Activated CD4-positive, alpha-beta memory T cell treated with anti-CD3 and anti-CD28 coated beads, Interleukin-2, amount 10 ng/mL, durations not matched to agents 7 days and 5 days (primary cell): Measurements from ENCODE around the gene KMO. TPM values are rescaled to one million over a fixed set of nuclear protein-coding genes. Genes with fewer than 3 reads are reported as not detected.

Source experiments
- CTCF ChIA-PET: fragments of 350-600 bp; sonication (Branson Sonifier 250); formaldehyde crosslinking; loops from one replicate; lab custom pipeline; 2021; ENCODE audit warnings: antibody characterized with exemption, inconsistent platforms; lab: Charles Lee
- POLR2A ChIA-PET: fragments of 350-600 bp; sonication (Branson Sonifier 250); formaldehyde crosslinking; loops from one replicate; lab custom pipeline; 2021; ENCODE audit warnings: antibody characterized with exemption; lab: Charles Lee
- DNase-seq: peaks from one replicate; pipeline ENCODE4 v3.0.0-alpha.2; 2020
- H3K27ac Mint-ChIP-seq: one replicate; pipeline ENCODE4 v1.8.0; 2021; ENCODE audit warnings: mild to moderate bottlenecking, mixed read lengths
- H3K27me3 Mint-ChIP-seq: one replicate; pipeline ENCODE4 v1.8.0; 2021; ENCODE audit warnings: mixed read lengths
- H3K36me3 Mint-ChIP-seq: one replicate; pipeline ENCODE4 v1.8.0; 2021; ENCODE audit warnings: low read depth, mixed read lengths
- H3K4me1 Mint-ChIP-seq: one replicate; pipeline ENCODE4 v1.8.0; 2021; ENCODE audit warnings: mixed read lengths
- H3K4me3 Mint-ChIP-seq: one replicate; pipeline ENCODE4 v1.8.0; 2021; ENCODE audit warnings: mild to moderate bottlenecking, mixed read lengths
- H3K9me3 Mint-ChIP-seq: one replicate; pipeline ENCODE4 v1.8.0; 2021; ENCODE audit warnings: mixed read lengths
- total RNA-seq, 2 experiments: library from RNA; stranded (reverse); gene quantifications; one replicate each; pipeline ENCODE4 v1.2.3, GENCODE V29; 2021

The KMO gene
- total RNA-seq, 2 experiments from 2014 or later: not detected

DNA sequence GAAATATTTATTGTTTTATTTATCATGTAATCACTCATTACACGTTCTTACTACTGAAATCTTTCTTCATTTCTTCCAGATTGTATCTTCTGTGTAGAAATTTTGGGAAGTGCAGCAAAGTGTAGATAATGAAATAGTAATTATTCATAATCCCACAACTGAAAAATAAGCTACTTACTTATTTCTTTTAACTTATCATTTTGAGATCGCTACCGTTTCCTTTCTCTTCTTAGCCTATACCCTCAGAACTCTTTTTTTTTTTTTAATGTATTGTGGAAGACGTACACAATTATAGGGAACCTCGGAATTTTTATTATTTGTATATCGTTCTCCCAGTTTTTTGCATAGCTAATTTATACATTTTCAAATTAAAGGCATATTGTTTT is 12.1 kb upstream of the KMO start:
- peaks cover 31% of the 10 kb centered on the region for H3K27me3 Mint-ChIP-seq
- CTCF ChIA-PET: interaction anchor here (0.6 to 1.4 kb wide), 3 partner anchors 11 to 478 kb away, joined by 3 to 6 read pairs (median 3); no protein-coding TSS in a partner anchor
- H3K4me1 Mint-ChIP-seq: peaks cover 25% of the 10 kb centered on the region
- peaks cover 12% of the 10 kb centered on the region for H3K36me3 Mint-ChIP-seq
- no peak overlapping the region for H3K27ac Mint-ChIP-seq
- POLR2A ChIA-PET: interaction anchor here (1.1 to 2.8 kb wide), 10 partner anchors 8 to 1801 kb away, joined by 3 to 10 read pairs (median 4); partner anchors contain the start of genes CEP170, CHML, EXO1 and OPN3
- DNase-seq: no peak
- H3K9me3 Mint-ChIP-seq: no peaks in the 10 kb centered on the region
- H3K4me3 Mint-ChIP-seq: no peak overlapping the region

DNA sequence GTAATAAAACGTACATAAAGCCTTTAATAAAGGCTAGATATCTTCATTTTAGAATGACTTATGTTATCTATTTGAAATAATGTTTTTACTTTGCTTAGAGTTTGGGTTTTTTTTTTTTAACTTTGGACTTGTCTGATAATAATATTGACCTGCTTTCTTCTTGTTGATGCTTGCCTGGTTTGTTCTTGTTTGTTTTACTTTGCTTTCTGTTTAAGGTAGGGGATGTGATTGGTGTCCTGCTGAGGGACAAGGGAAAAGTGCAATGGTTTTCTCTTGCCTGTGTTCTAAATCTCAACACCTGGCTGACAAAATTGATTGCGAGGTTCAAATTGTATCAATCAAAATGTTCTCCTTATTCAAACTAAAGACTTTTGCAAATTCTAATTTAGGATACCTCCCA is 10.5 kb upstream of the KMO start:
- Mint-ChIP-seq H3K4me3 (no peak overlapping the region), H3K4me1 (peaks cover 20% of the 10 kb centered on the region), H3K27me3 (peaks cover 36% of the 10 kb centered on the region), H3K27ac (no peak overlapping the region), H3K9me3 (no peaks in the 10 kb centered on the region), H3K36me3 (peaks cover 5% of the 10 kb centered on the region)
- ChIA-PET POLR2A (no interaction called here), CTCF (no interaction called here)
- no peak for DNase-seq

DNA sequence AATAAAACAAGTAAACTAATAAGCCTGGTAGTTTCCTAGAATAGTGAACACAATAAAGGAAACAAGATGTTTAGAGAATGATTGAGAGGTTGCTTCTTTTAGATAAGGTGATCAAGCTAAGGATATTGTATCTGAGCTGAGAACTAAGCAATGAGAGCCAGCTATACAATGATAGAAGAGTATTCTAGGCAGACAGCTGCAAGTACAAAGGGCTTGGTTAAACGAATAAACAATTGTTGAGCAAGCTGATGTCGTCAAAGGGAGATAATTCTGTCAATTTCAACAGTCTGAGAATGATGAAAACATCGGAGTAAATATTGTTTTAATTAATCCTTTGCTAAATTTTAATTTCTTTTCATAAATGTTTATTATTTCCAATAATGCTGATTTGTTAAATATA is 7.2 kb upstream of the KMO start:
- POLR2A ChIA-PET: no interaction called here
- peaks cover 5% of the 10 kb centered on the region for H3K4me1 Mint-ChIP-seq
- peaks cover 48% of the 10 kb centered on the region for H3K27me3 Mint-ChIP-seq

DNA sequence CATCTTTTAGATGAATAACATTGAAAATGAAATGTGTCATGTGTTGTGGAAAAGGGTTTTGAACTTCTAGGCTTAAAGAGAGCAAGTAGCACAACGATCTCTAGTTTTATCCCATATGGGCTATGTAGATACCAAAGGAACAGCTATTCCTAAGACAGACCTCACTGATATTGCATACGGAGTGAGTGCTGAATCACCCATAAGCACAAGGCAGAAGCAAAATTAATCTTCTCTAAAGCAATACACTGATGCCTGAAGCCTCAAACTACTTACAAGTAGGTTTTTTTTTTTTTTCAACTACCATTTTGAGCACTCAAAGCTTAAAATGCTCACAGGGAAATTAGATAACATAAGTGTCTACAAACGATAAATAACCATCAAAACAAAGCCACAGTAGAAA is 5.0 kb upstream of the KMO start:
- CTCF ChIA-PET: interaction anchor here (1.4 kb wide), 1 partner anchor 493 kb away, joined by 3 read pairs; no protein-coding TSS in a partner anchor
- Mint-ChIP-seq H3K27ac (no peak overlapping the region), H3K27me3 (peaks cover 43% of the 10 kb centered on the region), H3K4me3 (no peak overlapping the region), H3K4me1 (peaks cover 7% of the 10 kb centered on the region), H3K9me3 (no peaks in the 10 kb centered on the region), H3K36me3 (no peaks in the 10 kb centered on the region)
- POLR2A ChIA-PET: interaction anchor here (0.8 kb wide), 1 partner anchor 15 kb away, joined by 3 read pairs; no protein-coding TSS in a partner anchor
- no peak for DNase-seq

More for the DNA sequence above, 7.2 kb upstream of the KMO start:
- Mint-ChIP-seq H3K36me3 (no peaks in the 10 kb centered on the region), H3K27ac (no peak overlapping the region), H3K4me3 (no peak overlapping the region), H3K9me3 (no peaks in the 10 kb centered on the region)
- no peak for DNase-seq
- CTCF ChIA-PET: interaction anchor here (1.2 to 1.3 kb wide), 2 partner anchors 86 to 461 kb away, joined by 3 to 5 read pairs; no protein-coding TSS in a partner anchor

DNA sequence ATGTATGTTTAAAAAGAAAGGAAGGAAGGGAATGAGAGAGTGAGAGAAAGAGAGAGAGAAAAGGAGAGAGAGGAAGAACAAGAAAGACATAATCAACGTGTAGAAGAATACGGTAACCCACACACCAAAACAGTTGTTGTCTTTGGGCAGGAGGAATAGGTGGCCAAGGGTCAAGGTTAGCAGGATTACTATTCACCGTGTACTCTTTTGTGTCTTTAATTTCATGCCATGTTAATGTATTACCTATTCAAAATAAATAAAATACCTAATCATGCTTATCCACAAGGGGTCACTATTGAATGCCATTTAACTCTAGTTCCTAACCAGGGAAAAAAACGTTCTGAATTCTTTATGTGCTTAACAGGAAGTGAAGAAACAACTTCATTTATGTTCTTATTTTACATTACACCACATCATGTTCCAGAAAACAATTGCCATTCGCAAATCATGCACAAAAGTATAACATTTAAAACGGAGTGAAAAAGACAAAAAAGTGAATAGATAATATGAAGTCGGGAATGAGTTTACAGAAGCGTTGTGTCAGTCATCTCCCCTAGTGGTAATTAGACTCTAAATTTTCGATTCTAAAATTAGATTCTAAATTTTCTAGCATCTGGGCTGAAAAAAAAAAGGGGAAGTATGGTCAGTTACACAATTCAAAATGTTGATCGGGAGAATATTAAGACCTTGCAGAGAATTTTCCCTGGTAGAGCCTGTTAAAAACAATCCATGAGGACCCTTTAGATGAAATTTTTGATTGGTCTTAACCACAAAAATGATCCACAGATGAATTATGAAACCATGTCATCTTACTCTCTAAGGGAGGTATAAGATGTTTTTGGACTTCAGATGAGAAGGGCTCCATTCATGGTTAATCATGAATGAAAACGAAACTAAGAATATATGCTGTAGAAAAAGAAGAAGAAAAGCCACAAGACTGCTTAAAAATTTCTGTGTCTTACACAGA is 700 bp upstream of the KMO start:
- no peaks in the 10 kb centered on the region for H3K36me3 Mint-ChIP-seq
- H3K27me3 Mint-ChIP-seq: peaks cover 30% of the 10 kb centered on the region
- ChIA-PET CTCF (interaction anchor here (0.6 to 1.5 kb wide), 10 partner anchors 9 to 466 kb away, joined by 3 to 6 read pairs (median 4); partner anchors contain the start of genes EXO1 and FH), POLR2A (no interaction called here)
- peaks cover 11% of the 10 kb centered on the region for H3K4me1 Mint-ChIP-seq
- H3K27ac Mint-ChIP-seq: peak overlapping the region; percentile 83
- DNase-seq: no peak
- H3K4me3 Mint-ChIP-seq: peak overlapping the region; percentile 92
- no peaks in the 10 kb centered on the region for H3K9me3 Mint-ChIP-seq

DNA sequence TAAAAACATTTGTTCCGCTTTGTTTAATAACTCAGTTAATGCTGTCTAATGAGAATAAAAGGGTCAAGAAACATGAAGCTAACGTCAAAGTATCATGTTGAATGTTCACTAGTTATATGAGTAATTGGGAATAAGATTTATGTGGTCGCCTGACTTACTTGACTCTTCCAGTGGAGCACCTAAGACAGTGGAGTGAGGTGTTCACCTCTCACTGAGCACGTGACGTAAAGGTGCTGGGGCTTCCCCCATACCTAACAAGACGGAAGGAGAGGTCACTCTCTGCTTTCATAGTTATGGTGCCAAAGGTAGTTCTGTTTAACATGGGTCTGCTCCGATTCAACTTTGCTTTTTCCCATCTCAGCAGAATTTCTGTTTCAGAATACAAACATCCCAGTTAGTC is 686 bp downstream of the KMO start:
- Mint-ChIP-seq H3K27ac (no peak overlapping the region), H3K27me3 (peaks cover 28% of the 10 kb centered on the region), H3K4me3 (no peak overlapping the region), H3K36me3 (no peaks in the 10 kb centered on the region), H3K4me1 (peaks cover 11% of the 10 kb centered on the region), H3K9me3 (no peaks in the 10 kb centered on the region)
- ChIA-PET POLR2A (no interaction called here), CTCF (interaction anchor here (1.0 to 1.4 kb wide), 4 partner anchors 8 to 94 kb away, joined by 3 to 6 read pairs (median 5); no protein-coding TSS in a partner anchor)
- DNase-seq: no peak

DNA sequence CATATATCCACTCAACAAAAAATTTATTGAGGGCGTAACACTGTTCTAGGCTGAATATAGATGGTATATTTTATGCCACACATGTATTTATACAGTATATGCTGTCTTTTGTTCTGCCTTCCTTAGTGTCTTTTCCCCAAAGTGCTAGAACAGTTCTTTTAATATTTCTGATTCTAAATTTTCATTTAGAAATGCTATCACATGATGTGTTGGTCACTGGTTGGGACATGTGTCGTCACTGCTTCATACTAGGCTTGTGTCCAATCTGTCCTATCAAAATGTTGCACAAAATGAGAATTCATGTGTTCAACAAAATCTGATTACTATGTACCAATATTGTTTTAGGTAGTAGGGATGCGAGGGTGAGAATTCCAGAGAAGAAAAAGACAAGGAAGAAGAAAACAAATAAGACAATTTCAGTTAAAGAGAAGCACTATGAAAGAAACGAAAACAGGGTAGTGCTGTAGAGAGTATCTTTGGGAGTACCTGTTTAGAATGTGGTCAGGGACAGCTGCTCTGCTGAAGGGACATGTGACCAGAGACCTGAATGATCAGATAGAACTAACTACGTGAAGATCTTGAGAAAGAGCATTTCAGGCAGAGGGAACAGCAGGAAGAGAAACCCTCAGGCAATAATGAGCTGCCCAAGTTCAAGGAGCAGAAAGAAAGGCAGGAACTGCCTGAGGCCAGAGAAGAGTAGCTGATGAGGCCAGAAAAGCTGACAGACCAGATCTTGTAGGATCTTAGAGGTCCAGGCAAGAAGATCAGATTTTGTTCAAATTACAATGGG is 1.3 kb downstream of the KMO start:
- DNase-seq: no peak
- Mint-ChIP-seq H3K4me1 (peaks cover 11% of the 10 kb centered on the region), H3K9me3 (no peaks in the 10 kb centered on the region), H3K4me3 (no peak overlapping the region), H3K36me3 (no peaks in the 10 kb centered on the region), H3K27me3 (peaks cover 26% of the 10 kb centered on the region), H3K27ac (no peak overlapping the region)
- ChIA-PET CTCF (interaction anchor here (1.4 kb wide), 1 partner anchor 93 kb away, joined by 6 read pairs; no protein-coding TSS in a partner anchor), POLR2A (no interaction called here)

DNA sequence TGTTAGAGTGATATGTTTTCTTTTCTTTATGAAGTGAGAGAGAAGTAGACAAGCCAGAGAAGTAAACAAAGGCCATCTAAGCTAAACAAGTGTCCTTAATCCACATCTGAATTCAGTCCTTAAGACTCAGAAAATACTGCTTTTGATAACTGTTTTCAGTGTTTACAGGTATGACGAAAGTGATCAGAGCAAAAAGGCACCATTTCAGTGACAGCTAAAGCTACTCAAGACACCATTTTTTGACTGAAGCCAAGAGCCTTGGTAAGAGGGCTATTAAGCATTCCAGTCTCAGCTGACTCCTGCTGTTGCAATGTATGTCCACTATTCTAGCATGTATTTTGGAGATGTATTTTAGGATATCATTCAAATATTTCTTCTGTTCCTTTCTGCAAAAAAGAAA is 4.1 kb downstream of the KMO start:
- H3K4me3 Mint-ChIP-seq: no peak overlapping the region
- POLR2A ChIA-PET: no interaction called here

DNA sequence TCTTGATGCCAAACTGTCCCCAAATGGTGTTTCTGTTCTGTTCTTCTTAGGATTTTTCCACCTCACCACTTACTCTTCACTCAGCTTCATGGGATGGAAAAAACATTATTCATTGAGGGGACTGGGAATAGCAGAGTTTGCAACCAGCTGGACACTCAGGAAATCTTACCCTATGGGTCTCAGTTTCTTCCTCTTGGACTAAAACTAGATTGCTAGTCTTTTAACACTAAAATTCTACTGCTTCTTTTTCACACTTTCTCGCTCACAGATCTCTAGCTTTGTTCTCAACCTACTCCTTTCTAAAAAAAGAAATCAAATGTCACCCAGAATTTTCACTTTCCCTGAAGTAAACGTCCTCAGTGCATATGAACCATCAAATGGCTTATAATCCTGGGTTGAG is 4.8 kb downstream of the KMO start:
- CTCF ChIA-PET: interaction anchor here (2.1 kb wide), 1 partner anchor 462 kb away, joined by 6 read pairs; the partner anchor contains the start of gene MAP1LC3C
- Mint-ChIP-seq H3K9me3 (no peaks in the 10 kb centered on the region), H3K4me3 (no peak overlapping the region), H3K27me3 (peaks cover 21% of the 10 kb centered on the region), H3K27ac (no peak overlapping the region), H3K4me1 (peaks cover 6% of the 10 kb centered on the region), H3K36me3 (no peaks in the 10 kb centered on the region)
- no peak for DNase-seq
- POLR2A ChIA-PET: no interaction called here

More for the DNA sequence above, 4.1 kb downstream of the KMO start:
- Mint-ChIP-seq H3K36me3 (no peaks in the 10 kb centered on the region), H3K9me3 (no peaks in the 10 kb centered on the region), H3K27me3 (peaks cover 21% of the 10 kb centered on the region), H3K27ac (no peak overlapping the region), H3K4me1 (peaks cover 8% of the 10 kb centered on the region)
- CTCF ChIA-PET: interaction anchor here (2.1 kb wide), 1 partner anchor 463 kb away, joined by 6 read pairs; the partner anchor contains the start of gene MAP1LC3C
- no peak for DNase-seq

DNA sequence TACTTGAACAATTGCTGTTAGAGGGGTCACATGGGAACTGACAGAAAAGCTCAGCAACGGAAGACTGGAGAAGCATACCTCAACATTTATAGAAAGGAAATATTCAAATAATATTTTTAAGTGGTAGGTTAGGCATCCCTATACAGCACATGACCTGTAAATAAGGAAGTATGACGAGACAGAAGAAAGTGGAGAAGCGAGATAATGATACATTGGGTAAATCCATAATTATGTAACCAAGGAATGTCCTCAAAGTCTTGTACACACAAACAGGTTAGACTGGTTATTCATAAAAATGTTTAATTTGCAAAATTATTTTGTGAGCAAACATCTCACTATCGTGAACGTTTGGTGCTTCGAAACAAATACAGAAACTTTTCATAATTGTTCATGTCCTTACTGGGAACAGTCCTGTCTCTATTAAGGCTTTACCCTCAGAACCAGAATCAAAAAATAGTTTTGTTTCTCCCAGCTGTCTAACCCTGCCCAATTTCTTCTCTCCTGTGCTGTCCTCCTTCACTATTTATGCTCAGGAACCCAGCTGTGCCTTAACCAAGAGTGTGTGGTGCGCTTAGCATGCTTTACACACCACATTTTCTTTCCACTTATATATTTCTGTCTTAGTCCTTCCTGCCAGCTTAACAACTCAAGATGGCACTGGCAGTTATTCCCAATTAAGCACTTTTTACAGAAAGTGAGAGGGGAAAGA is 10.2 kb downstream of the KMO start:
- no peak for DNase-seq
- no peaks in the 10 kb centered on the region for H3K36me3 Mint-ChIP-seq
- no peak overlapping the region for H3K4me3 Mint-ChIP-seq
- peaks cover 8% of the 10 kb centered on the region for H3K27me3 Mint-ChIP-seq
- no peaks in the 10 kb centered on the region for H3K9me3 Mint-ChIP-seq
- no peak overlapping the region for H3K27ac Mint-ChIP-seq
- ChIA-PET CTCF (interaction anchor here (0.9 kb wide), 1 partner anchor 9 kb away, joined by 5 read pairs; no protein-coding TSS in a partner anchor), POLR2A (interaction anchor here (0.8 kb wide), 1 partner anchor 24 kb away, joined by 3 read pairs; no protein-coding TSS in a partner anchor)
- H3K4me1 Mint-ChIP-seq: no peaks in the 10 kb centered on the region

DNA sequence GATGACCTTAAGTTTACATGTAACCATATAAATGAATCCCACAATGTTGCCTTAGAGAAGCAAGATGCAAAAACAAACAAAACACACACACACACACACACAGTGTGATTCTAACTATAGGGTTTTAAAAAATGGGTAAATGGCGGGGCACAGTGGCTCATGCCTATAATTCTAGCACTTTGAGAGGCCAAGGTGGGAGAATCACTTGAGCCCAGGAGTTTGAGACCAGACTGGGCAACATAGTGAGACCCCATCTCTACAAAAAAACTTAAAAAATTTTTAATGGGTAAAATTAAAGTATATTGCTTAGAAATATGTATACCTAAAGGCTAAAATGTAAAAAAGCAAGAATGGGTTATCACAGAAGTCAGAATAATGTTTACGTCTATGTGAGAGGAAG is 15.8 kb downstream of the KMO start:
- Mint-ChIP-seq H3K9me3 (no peaks in the 10 kb centered on the region), H3K4me3 (no peak overlapping the region), H3K4me1 (peaks cover 19% of the 10 kb centered on the region), H3K27me3 (peaks cover 9% of the 10 kb centered on the region), H3K27ac (no peak overlapping the region), H3K36me3 (peaks cover 2% of the 10 kb centered on the region)
- POLR2A ChIA-PET: no interaction called here
- no peak for DNase-seq
- CTCF ChIA-PET: no interaction called here

DNA sequence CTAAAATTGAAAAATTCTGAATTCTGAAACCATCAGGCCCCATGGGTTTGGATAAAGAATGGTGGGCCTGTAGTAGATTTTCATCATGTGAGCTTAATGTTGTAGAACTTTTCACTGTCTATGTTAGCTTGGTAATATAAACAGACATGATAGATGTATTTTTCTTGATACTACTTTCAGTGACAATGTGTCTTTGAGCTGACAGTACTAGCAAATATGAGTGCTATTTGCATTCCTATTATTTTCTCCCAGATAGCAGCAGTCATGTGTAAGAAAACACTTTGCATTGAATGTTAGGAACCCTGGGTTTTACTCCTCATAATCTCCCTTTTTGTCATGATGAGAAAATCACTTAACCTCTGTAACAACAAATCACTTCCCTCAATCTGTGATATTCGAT is 18.1 kb downstream of the KMO start:
- ChIA-PET CTCF (no interaction called here), POLR2A (interaction anchor here (0.7 kb wide), 1 partner anchor 26 kb away, joined by 3 read pairs; no protein-coding TSS in a partner anchor)
- Mint-ChIP-seq H3K36me3 (peaks cover 2% of the 10 kb centered on the region), H3K9me3 (no peaks in the 10 kb centered on the region), H3K27ac (no peak overlapping the region), H3K4me3 (no peak overlapping the region), H3K27me3 (peaks cover 9% of the 10 kb centered on the region), H3K4me1 (peaks cover 19% of the 10 kb centered on the region)
- DNase-seq: no peak
